ENCODE measurements around the gene GGT1. TPM values are rescaled to one million over a fixed set of nuclear protein-coding genes. Genes with fewer than 3 reads are reported as not detected.
"Not testable (repeated sequence)": the region's sequence is repeated elsewhere in the genome, so short reads cannot be mapped to it uniquely, and the experiment has no call there.

GGT1 gene
- total RNA-seq, 4 donors from 2014 or later: 1.5 to 6.9 (median 4.2) TPM

DNA sequence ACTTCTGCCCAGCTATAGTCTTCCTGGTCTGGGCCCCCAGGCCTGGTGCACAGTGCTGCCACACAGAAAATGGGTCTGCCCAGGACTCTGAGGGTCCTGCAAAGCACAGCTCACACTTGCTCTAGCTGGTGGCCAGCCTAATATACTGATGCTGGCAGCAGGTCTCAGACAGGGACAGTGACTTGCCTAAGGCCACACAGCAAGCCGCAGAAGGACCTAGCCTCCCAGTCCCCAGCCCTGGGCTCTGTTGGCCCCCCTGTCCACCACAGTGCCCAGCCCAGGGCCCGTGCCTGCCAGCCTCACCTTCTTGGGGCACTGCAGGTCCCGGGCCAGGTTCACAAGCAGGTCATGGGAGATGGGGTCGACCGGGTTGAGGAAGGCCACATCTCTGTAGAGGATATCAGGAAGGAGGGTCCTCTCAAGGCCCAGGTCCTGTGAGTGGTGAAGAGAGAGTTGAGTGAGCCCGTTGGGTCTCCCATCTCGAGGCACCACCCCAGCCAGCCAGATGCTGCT, 13.4 kb upstream of the GGT1 start:
- H3K4me3 ChIP-seq (ENCODE audit: low read depth, poor library complexity, severe bottlenecking): no peak overlapping the region
- whole genome bisulfite sequencing, 2 donors: 89 to 90% methylated on average over 6 to 7 of the region's 7 CpGs
- no peak for DNase-seq (ENCODE audit: low spot score in 2 of 2)
- TF ChIP-seq, protein P1, sequence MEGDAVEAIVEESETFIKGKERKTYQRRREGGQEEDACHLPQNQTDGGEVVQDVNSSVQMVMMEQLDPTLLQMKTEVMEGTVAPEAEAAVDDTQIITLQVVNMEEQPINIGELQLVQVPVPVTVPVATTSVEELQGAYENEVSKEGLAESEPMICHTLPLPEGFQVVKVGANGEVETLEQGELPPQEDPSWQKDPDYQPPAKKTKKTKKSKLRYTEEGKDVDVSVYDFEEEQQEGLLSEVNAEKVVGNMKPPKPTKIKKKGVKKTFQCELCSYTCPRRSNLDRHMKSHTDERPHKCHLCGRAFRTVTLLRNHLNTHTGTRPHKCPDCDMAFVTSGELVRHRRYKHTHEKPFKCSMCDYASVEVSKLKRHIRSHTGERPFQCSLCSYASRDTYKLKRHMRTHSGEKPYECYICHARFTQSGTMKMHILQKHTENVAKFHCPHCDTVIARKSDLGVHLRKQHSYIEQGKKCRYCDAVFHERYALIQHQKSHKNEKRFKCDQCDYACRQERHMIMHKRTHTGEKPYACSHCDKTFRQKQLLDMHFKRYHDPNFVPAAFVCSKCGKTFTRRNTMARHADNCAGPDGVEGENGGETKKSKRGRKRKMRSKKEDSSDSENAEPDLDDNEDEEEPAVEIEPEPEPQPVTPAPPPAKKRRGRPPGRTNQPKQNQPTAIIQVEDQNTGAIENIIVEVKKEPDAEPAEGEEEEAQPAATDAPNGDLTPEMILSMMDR (IDR thresholded peaks at IDR 0.05): no peak
- no peak for TF ChIP-seq POLR2A (IDR thresholded peaks at IDR 0.05)
- intact Hi-C loops (cut with DNase I; ENCODE audit: low total_unique reads): no loop called here

DNA sequence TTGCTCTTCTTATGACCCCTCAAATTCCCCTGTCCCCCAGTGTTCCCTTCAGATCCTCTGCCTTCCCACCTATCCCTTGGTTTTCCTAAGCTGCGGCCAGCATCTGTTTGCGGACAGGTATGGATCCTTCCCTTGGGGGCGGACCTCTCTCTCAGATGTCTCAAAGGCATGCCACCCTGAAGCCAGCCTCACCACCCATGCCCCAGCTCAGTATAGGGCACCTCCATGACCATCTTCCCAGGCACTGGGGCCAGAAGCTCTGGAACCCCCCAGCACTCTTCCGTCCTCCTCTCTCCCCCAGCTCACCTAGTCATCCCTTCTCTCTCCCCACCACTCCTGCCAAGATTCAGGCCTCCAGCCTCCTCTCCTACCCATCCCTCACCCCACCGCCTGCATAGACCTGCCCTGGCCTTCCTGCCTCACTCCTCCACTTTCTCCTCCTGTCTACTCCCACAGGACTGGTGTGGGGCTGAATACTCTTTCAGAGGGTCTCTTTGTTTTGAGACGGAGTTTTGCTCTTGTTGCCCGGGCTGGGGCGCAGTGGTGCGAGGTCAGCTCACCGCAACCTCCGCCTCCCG, 12.3 kb upstream of the GGT1 start:
- 96% methylated on average over 12 of the region's 12 CpGs for WGBS, 2 donors
- DNase-seq (ENCODE audit: low spot score in 2 of 2): no peak
- H3K4me3 ChIP-seq (ENCODE audit: low read depth, poor library complexity, severe bottlenecking): no peak overlapping the region
- no peak for TF ChIP-seq POLR2A (IDR thresholded peaks at IDR 0.05)
- TF ChIP-seq, protein P1 (IDR thresholded peaks at IDR 0.05): no peak
- intact Hi-C loops (cut with DNase I; ENCODE audit: low total_unique reads): no loop called here

DNA sequence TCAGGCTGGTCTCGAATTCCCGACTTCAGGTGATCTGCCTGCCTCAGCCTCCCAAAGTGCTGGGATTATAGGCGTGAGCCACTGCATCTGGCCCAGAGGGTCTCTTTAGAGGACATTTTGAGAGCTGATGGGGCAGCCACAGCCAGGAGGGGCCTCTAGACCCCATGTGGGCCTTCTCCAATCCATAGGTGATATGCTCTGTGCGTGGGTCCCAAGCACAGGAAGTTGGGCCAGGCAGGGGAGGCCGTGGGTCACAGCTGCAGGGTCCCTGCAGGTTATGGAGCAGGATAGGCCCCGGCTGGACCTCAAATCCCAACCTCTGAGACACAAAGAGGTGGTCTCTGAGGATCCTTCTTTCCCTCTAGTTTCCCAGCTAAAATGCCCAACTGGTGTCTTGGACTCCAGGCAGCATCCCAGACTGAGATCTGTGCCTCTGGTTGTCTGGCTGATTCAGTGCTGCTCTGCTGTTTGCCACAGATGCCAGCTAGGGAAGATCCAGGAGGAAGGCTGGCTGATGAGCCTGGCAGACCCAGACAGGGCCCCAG, 11.6 kb upstream of the GGT1 start:
- intact Hi-C loops (cut with DNase I; ENCODE audit: low total_unique reads): no loop called here
- TF ChIP-seq POLR2A (IDR thresholded peaks at IDR 0.05): no peak
- TF ChIP-seq, protein P1 (IDR thresholded peaks at IDR 0.05): no peak
- no peak overlapping the region for H3K4me3 ChIP-seq (ENCODE audit: low read depth, poor library complexity, severe bottlenecking)
- DNase-seq (ENCODE audit: low spot score in 2 of 2): no peak
- 90 to 98% methylated on average over 6 of the region's 6 CpGs for WGBS, 2 donors

DNA sequence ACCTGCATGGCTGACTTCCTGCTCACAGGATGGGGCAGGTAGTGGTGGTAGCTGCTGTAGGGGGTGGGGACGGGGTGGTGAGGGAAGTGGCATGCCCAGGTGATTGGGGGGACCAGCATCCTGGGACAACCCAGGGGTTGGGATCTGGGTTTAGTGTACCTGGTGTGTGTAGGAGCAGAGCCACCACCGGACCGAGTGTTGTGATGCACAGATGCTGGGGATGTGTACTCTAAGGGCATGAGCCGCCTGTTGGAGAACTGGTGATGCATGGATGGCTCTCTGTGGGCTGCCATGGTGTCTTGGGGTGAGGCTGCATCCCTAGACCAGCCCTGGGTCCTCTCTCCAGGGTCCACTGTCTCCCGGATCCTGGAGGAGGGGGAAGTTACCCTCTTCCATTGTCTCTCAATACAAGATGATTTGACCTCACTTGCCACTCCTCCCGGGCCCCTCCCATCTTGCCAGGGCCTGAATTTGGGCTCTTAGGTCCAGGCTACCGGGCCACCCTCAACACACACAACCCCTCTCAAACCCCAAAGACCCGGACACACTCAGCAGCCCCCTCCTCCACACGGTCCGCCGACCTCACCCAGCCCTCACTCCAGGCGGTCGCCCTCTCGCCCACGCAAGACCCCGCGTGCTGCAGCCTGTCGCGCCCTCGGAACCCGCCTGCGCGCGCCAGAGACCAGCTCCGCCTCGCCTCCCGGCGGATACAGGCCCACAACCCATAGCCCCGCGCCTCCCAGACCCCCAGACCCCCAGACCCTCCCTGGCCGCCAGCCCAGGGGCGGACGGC, 10.7 kb upstream of the GGT1 start:
- DNase-seq (ENCODE audit: low spot score in 2 of 2): no peak
- TF ChIP-seq POLR2A (IDR thresholded peaks at IDR 0.05): no peak
- TF ChIP-seq, protein P1 (IDR thresholded peaks at IDR 0.05): no peak
- 11 to 15% methylated on average over 21 to 28 of the region's 33 CpGs for WGBS, 2 donors
- intact Hi-C loops (cut with DNase I; ENCODE audit: low total_unique reads): no loop called here
- H3K4me3 ChIP-seq (ENCODE audit: low read depth, poor library complexity, severe bottlenecking): peak overlapping the region; percentile 53

DNA sequence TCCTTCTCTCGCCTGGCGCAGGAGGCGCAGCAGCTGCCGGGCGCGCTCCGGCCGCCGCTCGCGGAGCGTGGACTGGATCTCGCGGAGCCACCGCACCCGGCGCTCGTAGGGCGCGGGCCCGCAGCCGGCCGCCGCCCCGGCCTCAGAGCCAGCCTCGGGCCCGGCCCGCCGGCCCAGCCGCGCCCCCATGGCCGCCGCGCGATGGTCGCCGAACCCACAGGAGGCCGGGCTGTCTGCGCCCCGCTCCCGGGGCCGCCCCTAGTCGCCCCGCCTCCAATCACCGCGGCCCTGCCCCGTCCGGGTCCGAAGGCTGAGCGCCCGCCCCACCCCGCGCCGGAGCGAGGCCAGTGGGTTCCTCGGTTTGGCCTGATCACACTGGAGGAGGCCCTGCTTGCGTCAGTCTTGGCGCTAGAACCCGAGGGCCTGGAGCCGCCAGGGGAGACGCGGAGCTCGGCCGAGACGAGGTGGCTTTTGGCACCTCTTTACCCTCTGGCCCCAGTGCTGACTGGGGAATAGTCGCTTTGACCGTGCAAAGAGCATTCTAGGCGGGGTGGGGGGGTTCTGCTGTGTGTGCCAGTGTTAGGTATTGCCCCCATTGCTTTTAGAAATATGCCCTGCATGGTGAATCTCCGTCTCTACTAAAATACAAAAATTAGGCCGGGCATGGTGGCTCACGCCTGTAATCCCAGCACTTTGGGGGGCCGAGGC, 10.0 kb upstream of the GGT1 start, which contains the start of gene LRRC75B:
LRRC75B (minus strand) TSS at position 223 of the 708 bp plus-strand sequence; CDS start at position 189, 34 bp downstream.
- peak within 1 kb of the TSS; percentile 53 for H3K4me3 ChIP-seq (ENCODE audit: low read depth, poor library complexity, severe bottlenecking)
- 5 to 13% methylated on average over 28 to 36 of the region's 72 CpGs for WGBS, 2 donors
- TF ChIP-seq, protein P1 (IDR thresholded peaks at IDR 0.05): no peak
- TF ChIP-seq POLR2A (IDR thresholded peaks at IDR 0.05): no peak
- DNase-seq (ENCODE audit: low spot score in 2 of 2): peak; percentile 81 to 97
- intact Hi-C loops (cut with DNase I; ENCODE audit: low total_unique reads): no loop called here

DNA sequence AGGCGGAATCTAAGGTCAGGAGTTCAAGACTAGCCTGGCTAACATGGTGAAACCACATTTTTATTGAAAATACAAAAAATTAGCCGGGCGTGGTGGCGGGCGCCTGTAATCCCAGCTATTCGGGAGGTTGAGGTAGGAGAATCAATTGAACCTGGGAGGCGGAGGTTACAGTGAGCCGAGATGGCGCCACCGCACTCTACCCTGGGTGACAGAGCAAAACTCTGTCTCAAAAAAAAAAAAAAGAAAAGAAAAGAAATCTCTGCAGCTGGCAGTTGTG, 9.5 kb upstream of the GGT1 start:
- DNase-seq (ENCODE audit: low spot score in 2 of 2); H3K4me3 ChIP-seq (ENCODE audit: low read depth, poor library complexity, severe bottlenecking); intact Hi-C loops (cut with DNase I; ENCODE audit: low total_unique reads): not testable (repeated sequence)
- 83 to 90% methylated on average over 10 of the region's 10 CpGs for WGBS, 2 donors
